GM19463 (cell line): ENCODE results near the gene FXN.
"Not testable (repeated sequence)": the region's sequence is repeated elsewhere in the genome, so short reads cannot be mapped to it uniquely, and the experiment has no call there.

Experiments used
- ATAC-seq: cut with Tn5 transposase; IDR thresholded peaks from one replicate; pipeline ENCODE4 v1.9.1; 2021; ENCODE audit warnings: mild to moderate bottlenecking, moderate library complexity; ENCODE audit not compliant: unreplicated experiment

FXN gene

GRCh38 chr9:69023650-69024049, 11.9 kb upstream of the FXN start:
- no peak for ATAC-seq

GRCh38 chr9:69027355-69028097, 8.0 kb upstream of the FXN start:
- peak; percentile 82 for ATAC-seq

GRCh38 chr9:69028754-69029153, 6.8 kb upstream of the FXN start:
- ATAC-seq, result no peak

- ATAC-seq, result no peak
These were observed 6.0 kb upstream of the FXN start for GRCh38 chr9:69029535-69029934.

GRCh38 chr9:69030851-69031645, 4.5 kb upstream of the FXN start:
- ATAC-seq, result no peak

GRCh38 chr9:69034071-69034470, 1.5 kb upstream of the FXN start:
- no peak for ATAC-seq

- ATAC-seq, result peak; percentile 23
These were observed 757 bp downstream of the FXN start for GRCh38 chr9:69036309-69036708.

GRCh38 chr9:69036799-69037198, 1.2 kb downstream of the FXN start:
- no peak for ATAC-seq

GRCh38 chr9:69040646-69041045, 5.1 kb downstream of the FXN start:
- ATAC-seq, result no peak

- no peak for ATAC-seq
These were observed 9.0 kb downstream of the FXN start for GRCh38 chr9:69044240-69045219.

- ATAC-seq, result no peak
These were observed 10.3 kb downstream of the FXN start for GRCh38 chr9:69045821-69046220.

GRCh38 chr9:69046723-69047122, 11.2 kb downstream of the FXN start:
- no peak for ATAC-seq

- ATAC-seq, result no peak
These were observed 11.8 kb downstream of the FXN start for GRCh38 chr9:69047371-69047770.

- no peak for ATAC-seq
These were observed 13.5 kb downstream of the FXN start for GRCh38 chr9:69049094-69049493.

GRCh38 chr9:69050936-69051335, 15.4 kb downstream of the FXN start:
- not testable (repeated sequence) for ATAC-seq

GRCh38 chr9:69054989-69055388, 19.4 kb downstream of the FXN start:
- ATAC-seq, result peak; percentile 43

- no peak for ATAC-seq
These were observed 20.8 kb downstream of the FXN start for GRCh38 chr9:69056191-69056815.

GRCh38 chr9:69058101-69058500, 22.5 kb downstream of the FXN start:
- no peak for ATAC-seq

- no peak for ATAC-seq
These were observed 25.2 kb downstream of the FXN start for GRCh38 chr9:69060766-69061165.

GRCh38 chr9:69062195-69062594, 26.6 kb downstream of the FXN start:
- no peak for ATAC-seq

GRCh38 chr9:69063839-69064238, 28.3 kb downstream of the FXN start:
- no peak for ATAC-seq
